CD4-positive, alpha-beta T cell treated with Interleukin-6 for 4 hours (primary cell): ENCODE data around the gene ANKMY1.

Source experiments
- DNase-seq: peaks from one replicate; pipeline ENCODE4 v3.0.0-alpha.2; 2020; ENCODE audit warnings: mixed read lengths

The ANKMY1 gene

DNA sequence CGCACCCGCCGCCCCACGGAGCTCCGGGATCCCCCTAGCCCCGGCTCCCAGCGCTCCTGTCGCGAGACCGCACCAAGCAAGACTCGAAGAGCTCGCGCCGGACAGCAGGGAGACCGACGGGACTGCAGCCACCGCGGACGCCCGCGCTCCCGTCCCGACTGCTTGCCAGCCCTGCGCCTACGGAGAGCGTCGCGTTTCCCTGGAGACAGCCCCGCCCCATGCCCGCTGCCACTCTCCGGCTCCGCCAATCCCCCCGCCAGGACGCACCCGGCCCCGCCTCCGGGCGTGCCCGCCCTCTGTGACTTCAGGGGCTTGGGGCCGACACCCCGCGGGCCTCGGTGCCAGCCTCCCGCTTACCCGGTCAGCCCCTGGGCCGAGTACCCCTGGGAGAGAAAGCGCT is at the start of gene ANKMY1:
ANKMY1 (minus strand) TSS at position 181 of the 400 bp plus-strand sequence. CDS start 653 bp downstream, outside the sequence.
- peak; percentile 82 for DNase-seq

DNA sequence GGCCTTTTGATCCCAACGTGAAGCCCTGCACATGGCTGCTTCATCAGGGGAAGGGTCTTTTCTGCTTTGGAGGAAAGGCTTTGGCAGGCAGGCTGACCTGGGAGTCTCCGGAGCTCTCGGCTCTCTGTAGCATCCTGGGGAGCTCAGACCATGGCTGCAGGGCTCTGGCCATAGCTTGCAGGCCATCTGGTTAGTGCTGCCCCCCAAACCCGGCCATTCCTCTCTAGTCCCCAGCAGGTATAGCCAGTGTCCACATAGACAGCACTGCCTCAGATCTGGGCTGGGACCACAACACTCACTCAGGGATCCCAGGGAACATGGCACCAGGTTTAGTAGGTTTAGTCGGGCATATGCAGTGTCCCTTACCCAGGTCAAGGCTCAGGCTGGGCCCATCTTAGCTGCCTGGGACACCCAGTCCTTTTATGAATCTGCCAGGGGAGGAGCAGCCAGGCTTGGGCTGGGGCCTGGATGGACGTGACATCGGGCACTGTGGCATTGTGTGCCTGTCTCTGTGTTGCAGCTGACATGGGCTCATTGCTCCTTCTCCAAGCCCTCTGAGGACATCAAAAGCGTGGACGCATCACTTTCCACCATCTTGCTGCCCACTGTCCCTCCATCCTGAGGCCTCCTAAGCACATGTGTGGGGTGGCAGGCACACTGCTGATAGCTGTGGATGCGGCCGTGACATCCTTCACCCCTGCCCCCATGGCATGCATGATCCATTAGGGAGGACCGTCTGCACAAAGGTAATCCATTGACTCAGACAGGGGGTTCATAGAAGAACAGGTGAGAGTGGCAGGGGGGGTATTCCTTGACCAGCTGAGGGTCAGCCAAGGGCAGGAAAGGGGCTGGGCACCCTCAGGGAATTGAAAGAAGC is 48.3 kb upstream of the ANKMY1 start:
- no peak for DNase-seq

DNA sequence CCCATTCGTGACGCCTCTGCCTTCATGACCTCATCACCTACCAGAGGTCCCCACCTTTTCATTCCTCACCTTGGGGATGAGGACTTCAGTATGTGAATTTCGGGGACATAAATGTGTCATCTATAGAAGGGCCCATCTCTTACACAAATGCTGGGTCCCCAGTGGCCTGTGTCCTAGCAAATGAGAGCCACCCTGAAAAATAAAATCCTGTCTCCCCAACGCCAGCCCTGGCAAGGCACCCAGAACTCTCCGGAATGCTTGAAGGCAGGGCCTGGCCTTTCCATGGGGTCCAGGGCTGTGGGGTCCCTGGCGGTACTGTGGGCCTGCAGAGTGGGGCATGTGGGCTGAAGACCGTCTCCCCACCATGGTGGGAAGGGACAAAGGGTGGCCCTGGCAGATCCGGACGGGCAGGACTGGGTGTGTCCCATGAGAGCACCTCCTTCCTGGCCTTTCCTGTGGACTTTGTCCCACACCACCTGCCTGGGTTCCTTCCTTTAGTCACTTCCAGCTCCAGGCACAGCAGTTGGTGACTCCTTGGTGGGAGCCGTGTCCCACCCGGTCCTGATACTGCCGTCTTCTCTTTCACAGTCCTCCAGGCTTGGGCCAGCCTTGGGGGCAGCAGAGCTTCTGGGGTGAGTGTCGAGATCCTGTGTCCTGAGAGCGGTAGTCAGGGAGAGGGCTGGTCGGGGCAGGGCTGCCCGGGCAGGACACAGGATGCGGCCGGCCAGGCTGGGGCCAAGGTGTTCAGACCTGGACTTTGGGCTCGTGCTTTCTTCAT is 47.3 kb upstream of the ANKMY1 start:
- DNase-seq: no peak

GRCh38 chr2:240604291-240604938 is 46.6 kb upstream of the ANKMY1 start:
- no peak for DNase-seq

- DNase-seq: no peak
These were observed 46.1 kb upstream of the ANKMY1 start for GRCh38 chr2:240603846-240604245.

- DNase-seq: no peak
These were observed 45.5 kb upstream of the ANKMY1 start for GRCh38 chr2:240603081-240603835.

- DNase-seq: no peak
These were observed 44.7 kb upstream of the ANKMY1 start for GRCh38 chr2:240602266-240603050.

- no peak for DNase-seq
These were observed 44.0 kb upstream of the ANKMY1 start for GRCh38 chr2:240601831-240602160.

DNA sequence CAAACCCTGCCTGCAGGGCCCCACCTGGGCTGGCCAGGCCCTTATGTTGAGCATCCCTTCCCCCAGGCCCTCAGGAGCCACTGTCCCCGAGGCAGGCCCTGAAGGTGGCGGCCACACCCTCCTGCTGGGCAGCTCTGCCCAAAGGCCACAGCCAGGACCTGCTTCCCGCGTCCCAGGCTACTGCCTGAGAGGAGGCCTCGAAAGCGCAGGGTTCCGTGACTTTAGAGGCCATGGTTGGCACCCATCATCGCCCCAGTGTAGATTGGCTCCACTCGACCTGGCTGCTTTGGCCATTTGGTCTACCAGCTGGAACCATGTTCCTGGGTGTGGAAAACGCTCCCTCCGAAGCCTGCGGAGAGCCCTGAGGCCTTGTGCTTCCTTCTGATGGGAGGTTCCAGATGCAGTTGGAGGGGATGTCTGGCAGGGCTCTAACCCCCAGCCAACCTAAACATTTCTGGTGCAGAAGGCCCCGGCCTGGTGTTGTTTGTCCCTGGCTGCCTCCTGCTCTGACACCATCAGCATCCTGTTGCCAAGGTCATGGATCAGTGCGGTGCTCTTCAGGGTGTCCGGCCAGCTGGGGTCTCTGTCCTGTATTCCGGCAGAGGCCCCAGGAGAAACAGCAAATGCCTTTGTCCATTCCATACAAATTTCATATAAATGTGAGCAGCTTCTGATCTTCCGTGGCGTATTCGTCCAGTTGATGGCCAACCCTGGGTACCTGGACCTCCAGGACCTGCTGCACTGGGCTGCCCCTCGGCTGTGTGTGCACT is 43.5 kb upstream of the ANKMY1 start:
- DNase-seq: no peak

- no peak for DNase-seq
These were observed 42.7 kb upstream of the ANKMY1 start for GRCh38 chr2:240600451-240600961.

- DNase-seq: no peak
These were observed 41.4 kb upstream of the ANKMY1 start for GRCh38 chr2:240599141-240599583.

- no peak for DNase-seq
These were observed 40.6 kb upstream of the ANKMY1 start for GRCh38 chr2:240598311-240598911.

- no peak for DNase-seq
These were observed 39.8 kb upstream of the ANKMY1 start for GRCh38 chr2:240597419-240598181.

- no peak for DNase-seq
These were observed 39.2 kb upstream of the ANKMY1 start for GRCh38 chr2:240597054-240597418.

- no peak for DNase-seq
These were observed 38.7 kb upstream of the ANKMY1 start for GRCh38 chr2:240596491-240596931.

- no peak for DNase-seq
These were observed 38.3 kb upstream of the ANKMY1 start for GRCh38 chr2:240596080-240596460.

DNA sequence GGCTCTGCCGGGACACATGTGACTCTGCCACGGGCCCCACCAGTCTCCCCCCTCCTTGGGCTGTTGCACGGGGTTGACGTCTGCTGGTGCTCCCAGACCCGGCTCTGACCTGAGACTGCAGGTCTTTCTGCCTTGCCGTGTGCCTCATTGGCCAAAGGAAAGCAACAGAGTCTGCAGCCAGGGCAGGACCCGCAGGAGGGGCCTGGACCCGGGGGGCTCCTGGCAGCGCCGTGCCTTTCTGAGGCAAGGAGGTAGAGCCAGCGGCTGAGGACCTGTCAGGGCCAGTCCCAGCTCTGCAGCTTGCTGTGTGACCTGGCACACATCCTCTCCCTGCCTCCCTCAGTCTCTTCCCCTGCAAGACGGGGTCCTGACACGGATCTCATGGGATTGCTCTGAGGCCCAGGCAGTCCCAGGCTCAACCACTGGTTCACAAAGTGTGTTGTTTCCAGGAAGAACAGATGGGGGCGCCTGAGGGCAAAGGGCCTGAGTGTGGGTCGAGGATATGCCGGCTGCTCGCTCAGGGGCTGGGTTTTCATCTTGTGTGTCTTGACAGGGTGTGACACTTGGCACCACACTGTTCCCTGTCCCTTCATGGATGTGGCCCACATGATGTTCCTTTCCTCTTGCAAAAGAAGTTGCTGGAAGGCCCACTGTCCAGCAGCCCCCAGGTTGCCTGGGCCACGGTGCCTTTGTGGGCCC is 37.7 kb upstream of the ANKMY1 start:
- DNase-seq: peak; percentile 52

DNA sequence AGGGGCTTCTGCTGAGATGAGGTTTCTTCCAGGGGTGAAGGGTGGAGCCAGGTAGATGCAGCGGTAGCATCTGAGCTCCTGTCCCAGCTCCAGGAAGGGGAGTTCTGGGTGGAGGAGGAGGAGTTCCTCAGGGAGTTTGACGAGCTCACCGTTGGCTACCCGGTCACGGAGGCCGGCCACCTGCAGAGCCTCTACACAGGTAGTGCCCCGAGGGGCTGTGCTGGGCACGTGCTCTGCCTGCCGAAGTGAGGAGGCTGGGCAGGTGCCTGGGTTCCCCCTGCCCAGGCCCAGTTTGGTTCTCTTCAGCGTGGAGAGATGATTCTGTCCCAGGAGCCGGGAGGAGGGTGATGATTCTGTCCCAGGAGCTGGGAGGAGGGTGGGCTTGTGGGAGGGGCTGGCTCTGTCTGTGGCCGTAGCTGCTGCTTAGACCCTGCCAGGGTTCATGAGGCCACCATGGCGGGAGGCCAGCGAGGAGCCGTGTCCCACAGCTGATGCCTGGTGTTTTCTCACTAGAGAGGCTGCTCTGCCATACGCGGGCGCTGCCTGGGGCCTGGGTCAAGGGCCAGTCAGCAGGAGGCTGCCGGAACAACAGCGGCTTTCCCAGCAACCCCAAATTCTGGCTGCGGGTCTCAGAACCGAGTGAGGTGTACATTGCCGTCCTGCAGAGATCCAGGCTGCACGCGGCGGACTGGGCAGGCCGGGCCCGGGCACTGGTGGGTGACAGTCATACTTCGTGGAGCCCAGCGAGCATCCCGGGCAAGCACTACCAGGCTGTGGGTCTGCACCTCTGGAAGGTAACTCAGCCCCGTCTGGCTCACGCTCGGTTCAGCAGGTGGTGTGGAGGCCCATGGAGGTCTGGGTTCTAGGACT is 37.0 kb upstream of the ANKMY1 start:
- no peak for DNase-seq
